Measurements from ENCODE around the gene OR6C3.
"Not testable (repeated sequence)": the region's sequence is repeated elsewhere in the genome, so short reads cannot be mapped to it uniquely, and the experiment has no call there.

OR6C3 gene

DNA sequence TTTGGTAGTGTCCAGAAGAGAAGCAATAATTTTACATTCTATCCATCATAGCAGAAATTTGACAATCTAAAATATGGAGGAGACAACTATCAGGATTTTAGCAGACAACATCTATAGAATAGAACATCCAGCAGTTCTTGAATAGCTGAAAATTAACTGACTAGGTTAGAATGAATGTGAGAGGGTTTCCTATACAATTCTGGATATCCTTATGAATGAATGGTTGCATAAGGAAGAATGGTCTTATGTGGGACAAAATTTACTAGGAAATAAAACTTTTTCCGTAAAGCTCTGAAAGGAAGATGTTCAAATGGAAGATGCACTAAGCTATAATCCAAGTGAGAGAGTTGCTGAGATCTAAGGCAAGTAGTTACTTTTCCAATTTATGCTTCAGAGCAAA is at the start of gene OR6C3:
TSS of gene OR6C3 (plus strand) at position 301 of the 400 bp plus-strand sequence. CDS start 955 bp downstream, outside the sequence.
- no peak for DNase-seq (ENCODE audit: low spot score)

DNA sequence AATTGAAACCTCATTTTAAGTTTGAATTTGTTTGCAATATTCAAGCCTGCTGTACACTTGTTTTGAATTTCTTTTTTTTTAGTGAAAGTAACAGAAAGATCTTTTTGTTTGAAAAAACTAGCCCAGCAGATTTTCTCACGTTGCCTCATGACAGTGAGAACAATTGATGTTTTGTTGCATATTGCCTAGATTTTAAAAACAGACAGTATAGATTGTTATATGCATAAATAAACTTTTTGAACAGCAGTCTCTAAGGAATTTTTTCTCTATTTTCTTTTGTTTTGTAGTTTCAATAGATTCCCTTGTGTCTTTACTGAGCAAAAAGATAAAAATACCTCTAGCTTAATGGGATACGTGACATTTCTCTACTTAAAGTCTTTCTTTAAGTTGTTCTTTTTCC is 49.6 kb upstream of the OR6C3 start:
- DNase-seq (ENCODE audit: low spot score), result no peak

DNA sequence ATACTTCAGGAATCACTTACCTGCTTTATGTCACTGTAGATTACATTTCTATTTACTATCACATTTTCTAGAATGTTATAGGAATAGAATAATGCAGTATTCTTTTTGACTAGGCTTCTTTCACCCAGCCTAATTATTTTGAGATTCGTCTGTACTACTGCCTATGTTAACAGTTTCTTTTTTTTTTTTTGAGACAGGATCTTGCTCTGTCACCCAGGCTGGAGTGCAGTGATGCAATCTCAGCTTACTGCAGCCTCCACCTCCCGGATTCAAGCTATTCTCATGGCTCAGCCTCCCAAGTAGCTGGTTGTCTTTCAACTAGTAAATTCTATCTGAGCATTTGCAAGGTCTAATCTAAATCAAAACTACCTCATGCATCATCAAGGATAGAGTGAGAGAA is 40.5 kb upstream of the OR6C3 start:
- no peak for DNase-seq (ENCODE audit: low spot score)

DNA sequence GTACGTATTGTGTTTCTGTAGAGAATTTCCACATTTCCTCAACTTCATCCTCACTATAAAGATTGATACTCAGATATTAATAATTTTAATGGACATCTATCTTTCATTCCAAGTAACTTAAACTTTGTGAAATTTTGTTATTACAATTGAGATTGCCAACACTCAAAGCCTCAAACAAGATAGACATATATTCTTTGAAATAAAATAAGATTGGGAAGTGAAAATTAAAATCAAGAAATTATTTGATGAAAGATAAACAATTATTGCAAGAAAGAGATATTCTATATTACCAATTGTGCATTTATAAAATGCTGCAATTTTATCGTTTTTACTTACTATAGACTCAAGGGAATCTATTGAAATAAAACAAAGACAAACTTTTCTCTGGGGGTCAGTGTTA is 34.1 kb upstream of the OR6C3 start, which contains the start of gene OR6C6:
TSS of gene OR6C6 (minus strand) at position 101 of the 400 bp plus-strand sequence. CDS start 1,337 bp downstream, outside the sequence.
- no peak for DNase-seq (ENCODE audit: low spot score)

DNA sequence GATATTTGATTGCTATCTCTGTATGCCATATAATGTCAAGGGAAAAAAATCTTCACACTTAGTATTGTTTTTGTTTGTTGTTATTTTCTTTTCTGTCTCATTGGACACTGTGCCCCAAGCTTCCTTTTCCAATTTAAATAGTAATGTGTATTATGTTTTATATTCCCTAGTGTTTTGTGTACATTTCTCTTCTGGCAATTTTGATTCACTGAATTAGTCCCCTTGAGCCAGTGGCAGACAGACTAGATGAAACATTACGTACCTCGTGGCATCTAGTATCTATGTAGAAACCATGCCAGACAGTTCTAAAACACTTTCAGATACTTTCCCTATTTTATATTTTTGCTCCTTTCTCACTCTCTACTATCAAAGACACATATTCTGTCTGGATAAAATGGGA is 16.5 kb upstream of the OR6C3 start, which contains the start of gene OR6C1:
TSS of gene OR6C1 (plus strand) at position 301 of the 400 bp plus-strand sequence. CDS start 6,257 bp downstream, outside the sequence.
- no peak for DNase-seq (ENCODE audit: low spot score)

DNA sequence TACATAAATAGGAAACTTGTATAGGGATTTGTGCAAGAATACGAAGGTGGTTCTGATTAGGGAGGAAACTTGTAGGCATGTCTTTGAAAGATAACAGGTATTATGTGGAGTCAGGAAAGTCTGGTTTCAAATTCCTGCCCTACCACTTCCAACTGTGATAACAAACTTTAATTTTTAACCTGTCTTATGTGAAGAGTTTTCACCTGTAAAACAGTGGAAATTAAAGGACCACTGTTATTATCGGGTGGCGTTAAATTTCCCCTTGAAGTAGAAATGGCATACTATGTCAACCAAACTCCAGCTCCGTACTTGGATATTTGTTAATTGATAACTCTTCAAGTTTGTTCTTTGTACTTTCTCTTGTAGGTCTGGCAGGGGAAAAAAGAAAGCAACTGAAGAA is 10.3 kb upstream of the OR6C3 start:
- DNase-seq (ENCODE audit: low spot score), result no peak

DNA sequence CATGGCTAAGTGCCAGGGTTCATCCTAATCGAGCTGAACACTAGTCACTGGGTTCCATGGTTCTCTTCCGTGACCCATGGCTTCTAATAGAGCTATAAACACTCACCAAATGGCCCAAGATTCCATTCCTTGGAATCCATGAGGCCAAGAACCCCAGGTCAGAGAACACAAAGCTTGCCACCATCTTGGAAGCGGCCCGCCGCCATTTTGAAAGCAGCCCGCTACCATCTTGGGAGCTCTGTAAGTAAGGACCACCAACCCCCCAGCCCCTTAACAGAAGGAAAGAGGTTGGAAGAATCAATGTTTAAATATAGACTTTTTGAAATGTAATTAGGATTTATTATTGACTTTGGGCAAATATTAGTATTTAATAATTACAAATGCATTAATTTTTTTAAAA is 4.7 kb upstream of the OR6C3 start:
- DNase-seq (ENCODE audit: low spot score), result not testable (repeated sequence)

DNA sequence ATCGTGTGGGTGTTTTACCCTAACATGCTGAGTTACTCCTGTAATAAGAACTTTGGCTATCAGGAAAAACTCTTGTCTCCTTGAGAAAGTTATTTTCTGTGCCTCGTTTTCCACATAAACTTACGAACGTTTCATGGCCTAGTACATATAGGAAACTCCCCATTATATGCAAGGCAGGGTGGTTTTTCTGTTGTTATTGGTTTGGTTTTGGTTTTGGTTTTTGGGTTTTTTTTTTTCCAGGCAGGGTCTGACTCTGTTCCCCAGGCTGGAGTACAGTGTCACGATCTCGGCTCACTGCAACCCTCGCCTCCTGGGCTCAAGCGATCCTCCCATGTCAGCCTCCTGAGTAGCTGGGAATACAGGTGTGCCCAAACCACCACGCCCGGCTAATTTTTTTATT is 5.5 kb downstream of the OR6C3 start:
- no peak for DNase-seq (ENCODE audit: low spot score)

DNA sequence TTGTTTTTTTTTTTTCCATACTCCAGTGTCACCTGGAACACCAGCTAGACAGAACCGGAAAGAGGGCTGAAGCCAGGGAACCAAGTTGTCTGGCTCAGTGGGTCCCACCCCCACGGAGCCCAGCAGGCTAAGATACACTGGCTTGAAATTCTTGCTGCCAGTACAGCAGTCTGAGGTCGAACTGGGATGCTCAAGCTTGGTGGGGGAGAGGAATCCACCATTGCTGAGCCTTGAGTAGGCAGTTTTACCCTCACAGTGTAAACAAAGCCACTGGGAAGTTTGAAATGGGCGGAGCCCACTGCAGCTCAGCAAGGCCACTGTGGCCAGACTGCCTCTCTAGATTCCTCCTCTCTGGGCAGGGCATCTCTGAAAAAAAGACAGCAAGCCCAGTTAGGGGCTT is 24.8 kb downstream of the OR6C3 start:
- DNase-seq (ENCODE audit: low spot score), result not testable (repeated sequence)

DNA sequence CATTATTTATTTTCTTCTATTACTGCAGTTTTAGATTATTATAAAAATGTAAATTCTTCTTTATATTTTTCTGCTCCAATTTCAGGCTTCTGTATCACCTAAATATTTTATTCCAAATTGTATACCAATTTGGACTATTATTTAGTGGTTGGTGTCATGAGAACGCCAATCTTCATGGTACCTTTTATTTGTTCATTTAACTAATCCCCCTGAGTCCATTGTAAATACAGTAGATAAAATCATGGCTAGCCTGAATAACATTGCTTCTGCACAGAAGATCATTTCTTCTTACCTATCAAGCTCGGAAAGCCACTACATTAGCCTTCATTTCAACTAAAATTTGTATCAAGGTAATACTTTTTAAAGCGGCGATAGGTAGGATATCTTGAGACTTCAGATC is 32.1 kb downstream of the OR6C3 start, which contains the start of gene OR6C75:
TSS of gene OR6C75 (plus strand) at position 301 of the 400 bp plus-strand sequence. CDS start 2,136 bp downstream, outside the sequence.
- no peak for DNase-seq (ENCODE audit: low spot score)

DNA sequence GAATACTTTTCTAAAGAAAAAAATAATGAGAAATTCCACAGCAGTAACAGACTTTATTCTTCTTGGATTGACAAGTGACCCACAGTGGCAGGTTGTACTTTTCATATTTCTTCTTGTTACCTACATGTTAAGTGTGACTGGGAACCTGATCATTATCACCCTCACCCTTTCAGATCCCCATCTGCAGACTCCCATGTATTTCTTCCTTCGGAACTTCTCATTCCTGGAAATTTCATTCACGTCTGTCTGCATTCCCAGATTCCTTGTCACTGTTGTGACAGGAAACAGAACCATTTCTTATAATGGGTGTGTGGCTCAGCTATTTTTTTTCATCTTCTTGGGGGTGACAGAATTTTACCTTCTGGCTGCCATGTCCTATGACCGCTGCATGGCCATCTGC is 34.5 kb downstream of the OR6C3 start:
- DNase-seq (ENCODE audit: low spot score), result no peak

DNA sequence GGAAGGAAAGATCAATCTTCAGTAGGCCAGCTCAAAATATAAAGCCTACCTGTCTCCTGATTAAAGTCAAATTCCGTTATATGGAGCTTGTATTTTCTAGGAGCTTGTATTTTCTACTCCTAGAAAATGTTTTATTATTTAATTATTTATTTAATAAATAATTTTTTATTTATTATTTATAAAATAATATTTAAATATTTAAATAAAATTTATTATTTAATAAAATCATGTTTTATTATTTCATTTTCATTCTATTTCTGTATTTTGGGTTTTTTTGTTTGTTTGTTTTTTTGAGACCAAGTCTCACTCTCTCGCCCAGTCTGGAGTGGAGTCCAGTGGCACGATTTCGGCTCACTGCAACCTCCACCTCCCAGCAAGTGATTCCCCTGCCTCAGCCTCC is 42.0 kb downstream of the OR6C3 start:
- DNase-seq (ENCODE audit: low spot score), result no peak

Data from GM03348 (cell line).